Stimulated activated CD8-positive, alpha-beta memory T cell treated with anti-CD3 and anti-CD28 coated beads, Interleukin-15, amount 100 ng/mL, for 4 hours (primary cell): ENCODE results near the gene TMIE.

Source experiments
- DNase-seq, 2 donors: peaks; one replicate each; pipeline ENCODE4 v3.0.0-alpha.2; 2020; ENCODE audit warnings: low read depth in 2 of 2

TMIE gene

DNA sequence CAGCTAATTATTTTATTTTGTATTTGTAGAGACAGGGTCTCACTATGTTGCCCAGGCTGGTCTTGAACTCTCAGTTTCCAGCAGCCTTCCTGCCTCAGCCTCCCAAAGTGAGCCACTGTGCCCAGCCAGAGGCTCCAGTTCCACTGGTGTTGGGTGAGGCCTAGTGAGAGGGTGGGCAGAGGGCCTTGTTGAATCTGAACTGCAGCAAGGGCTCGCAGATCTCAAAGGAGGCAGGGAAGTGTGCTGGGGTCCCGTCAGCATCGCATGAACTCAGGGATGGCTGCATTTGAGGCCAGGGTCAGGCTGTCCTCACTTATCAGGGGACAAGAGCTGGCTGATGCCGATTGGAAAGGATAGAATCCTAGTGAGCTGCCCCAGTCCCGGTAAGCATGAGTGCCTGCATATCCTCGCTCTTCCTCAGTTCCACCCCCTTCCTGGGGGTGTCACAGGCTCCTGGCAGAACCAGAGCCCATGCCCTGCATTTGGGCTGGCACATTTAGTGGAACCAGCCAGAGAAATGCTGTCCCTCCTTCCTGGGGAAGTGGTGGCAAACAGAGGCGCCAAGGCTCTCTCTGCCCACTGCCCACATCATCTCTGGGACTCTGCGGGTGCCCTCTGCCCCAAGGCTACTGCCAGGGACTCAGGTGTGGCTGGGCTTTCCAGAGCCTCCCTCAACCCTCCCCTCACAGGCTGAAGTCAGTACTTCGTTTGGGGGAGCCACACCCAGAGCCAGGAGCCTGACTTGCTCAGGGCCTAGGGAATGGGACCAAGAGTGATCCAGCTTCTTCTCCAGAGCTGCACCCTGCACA lies 31.8 kb upstream of the TMIE start:
- DNase-seq = no peak

- DNase-seq = no peak
Measured at GRCh38 chr3:46670000-46670890, 30.9 kb upstream of the TMIE start.

- DNase-seq = no peak
Measured at GRCh38 chr3:46670891-46671427, 30.2 kb upstream of the TMIE start.

- DNase-seq = no peak
Measured at GRCh38 chr3:46671541-46672348, 29.4 kb upstream of the TMIE start.

DNA sequence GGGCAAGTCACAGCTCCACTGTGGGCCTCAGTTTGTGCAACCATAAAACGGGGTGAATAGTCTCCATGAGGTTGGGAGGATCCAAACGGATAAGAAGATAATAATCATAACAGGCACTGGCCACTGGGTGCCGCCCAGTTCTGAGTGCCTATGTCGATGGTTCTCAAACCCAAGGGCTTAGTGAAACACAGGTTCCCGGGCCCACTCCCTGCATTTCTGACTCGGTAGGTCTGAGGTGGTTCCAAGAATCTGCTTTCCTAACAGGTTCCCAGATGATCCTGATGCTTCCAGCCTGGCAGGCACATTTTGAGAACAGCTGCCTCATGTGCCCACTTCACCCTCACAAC lies 28.9 kb upstream of the TMIE start:
- DNase-seq = no peak

- no peak for DNase-seq
Measured at GRCh38 chr3:46673151-46674030, 27.8 kb upstream of the TMIE start.

- DNase-seq = no peak
Measured at GRCh38 chr3:46674031-46674845, 27.0 kb upstream of the TMIE start.

- no peak for DNase-seq
Measured at GRCh38 chr3:46675426-46675825, 25.8 kb upstream of the TMIE start.

GRCh38 chr3:46675843-46676567 lies 25.2 kb upstream of the TMIE start:
- no peak for DNase-seq

- DNase-seq = no peak
Measured at GRCh38 chr3:46676601-46677410, 24.4 kb upstream of the TMIE start.

DNA sequence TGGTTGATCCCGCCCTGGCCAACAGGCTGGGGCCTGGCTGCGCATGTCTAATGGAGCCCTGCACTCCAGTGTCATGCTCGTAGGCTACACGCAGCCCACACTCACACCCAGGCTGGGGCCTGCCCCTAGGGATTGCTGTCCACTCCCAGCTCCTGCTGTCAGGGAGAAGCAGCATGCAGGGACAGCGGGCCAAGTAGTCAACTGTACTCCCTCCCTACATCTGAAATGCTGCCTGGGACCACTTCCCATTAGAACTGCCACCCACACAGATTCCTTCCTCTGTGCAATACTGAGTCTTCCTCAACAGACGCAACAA lies 23.8 kb upstream of the TMIE start:
- no peak for DNase-seq

DNA sequence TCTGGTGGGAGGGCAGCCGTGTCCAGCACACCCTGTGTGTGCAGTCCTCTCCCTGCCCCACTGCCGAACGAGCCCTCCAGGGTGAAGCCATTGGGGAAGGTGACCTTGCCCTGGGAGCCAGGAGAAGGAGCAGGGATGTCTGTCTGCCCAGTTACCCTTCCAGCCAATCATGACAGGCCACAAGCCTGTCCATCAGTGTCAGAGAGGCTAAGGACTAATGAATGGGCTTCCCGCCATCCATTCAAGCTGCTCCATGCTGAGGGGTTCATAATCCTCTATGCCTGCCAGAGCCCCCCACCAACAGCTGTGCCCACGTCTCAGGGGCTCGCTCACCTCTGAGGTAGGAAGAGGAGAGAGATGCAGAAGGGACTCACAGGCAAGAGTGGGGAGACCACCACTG lies 22.9 kb upstream of the TMIE start:
- DNase-seq = no peak

- DNase-seq = no peak
Measured at GRCh38 chr3:46679681-46680080, 21.5 kb upstream of the TMIE start.

- DNase-seq = no peak
Measured at GRCh38 chr3:46680298-46680826, 20.8 kb upstream of the TMIE start.

DNA sequence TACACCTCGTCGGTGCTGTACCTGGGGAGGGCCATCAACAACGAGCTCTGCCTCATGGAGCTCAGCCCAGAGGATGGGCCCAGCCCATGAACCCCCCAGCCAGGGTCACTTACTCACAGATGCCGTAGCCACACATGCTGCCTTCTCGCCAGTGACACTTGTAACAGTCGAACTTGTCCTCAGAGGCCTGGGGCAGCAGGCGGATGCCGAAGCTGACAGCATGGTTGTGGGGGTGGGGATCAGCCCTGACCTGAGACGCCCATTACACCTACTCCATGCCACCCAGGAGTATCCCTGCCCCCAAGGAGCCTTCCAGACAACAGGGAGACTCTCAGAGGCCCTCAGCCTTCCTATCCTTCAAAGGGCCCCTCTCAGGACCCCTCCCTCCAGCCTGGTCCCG lies 19.8 kb upstream of the TMIE start:
- no peak for DNase-seq

DNA sequence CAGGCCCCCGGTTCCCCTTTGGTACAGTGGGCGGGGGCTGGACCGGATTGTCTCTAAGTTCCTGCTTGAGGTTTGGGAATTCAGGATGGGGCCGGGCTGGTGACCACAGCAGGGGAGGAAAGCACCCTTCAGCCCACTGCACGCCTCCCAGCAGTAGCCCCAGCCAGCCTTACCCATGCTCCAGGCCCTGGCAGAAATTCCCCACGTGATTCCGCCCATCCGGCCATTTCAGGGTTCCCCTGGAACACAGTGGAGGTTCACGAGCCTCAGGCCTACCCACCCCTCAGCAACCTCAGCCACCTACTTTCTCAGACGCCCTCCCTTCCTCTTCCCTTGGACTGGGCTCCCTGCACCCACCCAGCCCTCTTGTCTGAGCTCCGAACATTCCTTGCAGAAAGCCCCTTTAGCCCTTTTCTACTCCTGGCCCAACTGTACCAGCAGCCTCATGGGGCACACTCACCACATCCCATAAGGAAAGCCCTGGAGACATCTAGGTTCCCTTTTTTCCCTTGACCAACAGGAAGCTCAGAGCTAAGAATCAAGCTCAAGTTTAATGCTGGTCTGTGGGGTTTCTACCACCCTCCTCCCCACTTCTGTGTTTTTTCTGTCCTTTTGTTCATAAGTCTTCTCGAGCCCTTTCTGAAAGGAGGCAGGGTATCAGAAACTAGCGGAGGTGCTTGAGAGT lies 19.2 kb upstream of the TMIE start:
- no peak for DNase-seq

- no peak for DNase-seq
Measured at GRCh38 chr3:46682974-46683373, 18.2 kb upstream of the TMIE start.

DNA sequence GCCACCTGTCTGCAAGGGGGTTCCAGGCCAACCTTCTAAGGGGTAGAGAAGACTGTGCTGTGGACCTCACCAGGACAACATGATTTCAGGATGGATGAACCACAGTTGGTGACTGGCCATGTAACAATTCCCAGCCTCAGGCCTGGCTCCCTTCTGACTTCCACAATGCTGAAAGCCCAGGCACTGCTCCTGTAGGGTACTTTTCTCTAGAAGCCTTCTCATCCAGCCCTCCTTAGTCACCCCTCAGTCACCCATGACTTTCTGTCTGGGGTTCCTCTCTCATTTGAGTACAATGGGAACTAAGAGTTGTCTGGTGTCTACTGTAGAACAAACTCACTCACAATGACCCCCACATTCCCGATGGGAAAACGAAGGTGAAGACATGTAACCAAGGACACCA lies 16.3 kb upstream of the TMIE start:
- DNase-seq = no peak
